SH-SY5Y (cell line): Measurements from ENCODE around the gene GPR32.

Experiments
- GATA2 ChIP-seq: IDR thresholded peaks from 2 replicates; pipeline ENCODE4 v1.6.1; 2011; ENCODE audit warnings: mild to moderate bottlenecking, low read depth, low read length
- GATA3 ChIP-seq: IDR thresholded peaks from 2 replicates; pipeline ENCODE4 v1.6.1; 2011; ENCODE audit warnings: low read depth, mild to moderate bottlenecking, low read length, moderate library complexity

GRCh38 chr19:50749490-50749889 is 20.8 kb upstream of the GPR32 start:
- TF ChIP-seq GATA2 (no peak), GATA3 (no peak)
